ENCODE measurements around the gene C1orf56. TPM values are rescaled to one million over a fixed set of nuclear protein-coding genes. Genes with fewer than 3 reads are reported as not detected.
A peak's percentile ranks its signal among the peaks of the same experiment; 100 is the strongest.

C1orf56 gene
- total RNA-seq, 1 donor = 5.4 TPM

DNA sequence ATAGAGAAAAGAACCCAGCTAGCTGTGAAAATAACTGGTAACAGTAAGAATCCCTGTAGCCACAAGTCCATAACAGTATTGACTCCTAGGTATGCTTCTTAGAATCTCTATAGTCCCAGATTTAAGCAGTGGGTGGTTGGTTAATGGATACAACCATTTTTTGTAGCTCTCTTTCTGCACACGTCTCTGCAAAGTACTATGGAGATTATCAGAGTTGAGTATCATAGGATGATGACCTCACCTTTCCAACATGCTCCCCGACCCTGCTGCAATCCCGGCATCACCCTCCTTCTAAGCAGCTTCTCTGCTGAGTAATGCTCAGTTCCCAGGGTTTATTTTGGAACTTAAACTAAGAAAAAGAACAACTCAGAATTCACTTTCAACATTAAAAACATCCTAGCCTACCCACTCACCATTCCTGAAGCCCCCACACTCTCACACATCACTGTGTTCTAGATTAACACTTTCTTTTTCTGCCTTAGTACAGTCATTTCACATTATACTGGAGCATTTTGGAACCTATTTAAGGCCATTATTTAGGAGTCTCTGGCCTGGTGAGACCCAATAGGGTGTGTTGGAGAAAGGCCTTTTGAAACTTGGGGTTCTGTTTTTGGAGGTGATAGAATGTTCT, 15.3 kb downstream of the C1orf56 start:
- peak overlapping the region; percentile 18 for H3K4me3 ChIP-seq (ENCODE audit: insufficient read depth, low read length)
- TF ChIP-seq, protein P1, sequence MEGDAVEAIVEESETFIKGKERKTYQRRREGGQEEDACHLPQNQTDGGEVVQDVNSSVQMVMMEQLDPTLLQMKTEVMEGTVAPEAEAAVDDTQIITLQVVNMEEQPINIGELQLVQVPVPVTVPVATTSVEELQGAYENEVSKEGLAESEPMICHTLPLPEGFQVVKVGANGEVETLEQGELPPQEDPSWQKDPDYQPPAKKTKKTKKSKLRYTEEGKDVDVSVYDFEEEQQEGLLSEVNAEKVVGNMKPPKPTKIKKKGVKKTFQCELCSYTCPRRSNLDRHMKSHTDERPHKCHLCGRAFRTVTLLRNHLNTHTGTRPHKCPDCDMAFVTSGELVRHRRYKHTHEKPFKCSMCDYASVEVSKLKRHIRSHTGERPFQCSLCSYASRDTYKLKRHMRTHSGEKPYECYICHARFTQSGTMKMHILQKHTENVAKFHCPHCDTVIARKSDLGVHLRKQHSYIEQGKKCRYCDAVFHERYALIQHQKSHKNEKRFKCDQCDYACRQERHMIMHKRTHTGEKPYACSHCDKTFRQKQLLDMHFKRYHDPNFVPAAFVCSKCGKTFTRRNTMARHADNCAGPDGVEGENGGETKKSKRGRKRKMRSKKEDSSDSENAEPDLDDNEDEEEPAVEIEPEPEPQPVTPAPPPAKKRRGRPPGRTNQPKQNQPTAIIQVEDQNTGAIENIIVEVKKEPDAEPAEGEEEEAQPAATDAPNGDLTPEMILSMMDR (IDR thresholded peaks at IDR 0.05; ENCODE audit: extremely low read depth, low read depth, low read length) = no peak
- no peaks in the 10 kb centered on the region for H3K27me3 ChIP-seq (ENCODE audit: insufficient read depth, low read length)
- H3K36me3 ChIP-seq (ENCODE audit: insufficient read depth, low read length) = peaks cover 8% of the 10 kb centered on the region
- H4K20me1 ChIP-seq (ENCODE audit: insufficient read depth, low read length) = peaks cover 8% of the 10 kb centered on the region
- H3K9me3 ChIP-seq (ENCODE audit: low read depth, low read length) = no peaks in the 10 kb centered on the region
- H3K27ac ChIP-seq (ENCODE audit: low read depth, low read length) = peak overlapping the region; percentile 94
- H2AFZ ChIP-seq (ENCODE audit: low read length) = peak overlapping the region; percentile 69
- peaks cover 18% of the 10 kb centered on the region for H3K4me1 ChIP-seq (ENCODE audit: insufficient read depth, low read length)
- peak; percentile 96 for DNase-seq (ENCODE audit: insufficient read length, low spot score, missing footprints)
- peak overlapping the region; percentile 73 for H3K4me2 ChIP-seq (ENCODE audit: insufficient read depth, low read length)
- H3K79me2 ChIP-seq (ENCODE audit: insufficient read depth, low read length) = peaks cover 82% of the 10 kb centered on the region

DNA sequence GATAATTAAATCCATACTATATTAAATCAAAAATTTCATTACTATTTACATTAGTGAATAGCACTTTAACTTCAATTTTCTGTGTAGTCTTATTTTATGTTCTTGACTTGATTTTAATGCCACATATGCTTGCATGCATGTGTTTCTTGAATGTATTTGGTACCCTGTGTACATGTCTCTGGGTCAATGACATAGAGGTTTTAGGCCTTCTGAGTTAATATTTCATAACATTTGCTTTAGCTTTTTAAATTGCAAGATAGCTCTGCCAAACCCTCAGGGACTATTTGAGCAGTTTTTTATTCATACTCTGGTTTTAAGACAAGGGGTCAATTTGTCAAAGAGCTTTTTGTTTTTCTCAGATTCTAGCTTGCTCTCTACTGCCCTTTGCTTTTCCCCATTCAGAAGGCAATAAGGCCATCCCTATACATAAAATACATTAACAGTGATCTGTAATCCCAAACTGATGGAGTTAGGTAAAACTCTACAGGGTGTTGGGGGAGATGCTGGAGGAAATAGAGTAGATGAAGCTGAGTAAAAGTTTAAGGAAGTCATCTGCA, 17.6 kb downstream of the C1orf56 start:
- no peak overlapping the region for H3K4me3 ChIP-seq (ENCODE audit: insufficient read depth, low read length)
- TF ChIP-seq, protein P1 (IDR thresholded peaks at IDR 0.05; ENCODE audit: extremely low read depth, low read depth, low read length) = no peak
- H3K4me2 ChIP-seq (ENCODE audit: insufficient read depth, low read length) = no peak overlapping the region
- H3K27me3 ChIP-seq (ENCODE audit: insufficient read depth, low read length) = no peaks in the 10 kb centered on the region
- no peak overlapping the region for H2AFZ ChIP-seq (ENCODE audit: low read length)
- peaks cover 59% of the 10 kb centered on the region for H3K79me2 ChIP-seq (ENCODE audit: insufficient read depth, low read length)
- no peaks in the 10 kb centered on the region for H4K20me1 ChIP-seq (ENCODE audit: insufficient read depth, low read length)
- no peaks in the 10 kb centered on the region for H3K9me3 ChIP-seq (ENCODE audit: low read depth, low read length)
- no peak overlapping the region for H3K27ac ChIP-seq (ENCODE audit: low read depth, low read length)
- H3K4me1 ChIP-seq (ENCODE audit: insufficient read depth, low read length) = peaks cover 12% of the 10 kb centered on the region
- no peak for DNase-seq (ENCODE audit: insufficient read length, low spot score, missing footprints)
- H3K36me3 ChIP-seq (ENCODE audit: insufficient read depth, low read length) = peaks cover 13% of the 10 kb centered on the region

DNA sequence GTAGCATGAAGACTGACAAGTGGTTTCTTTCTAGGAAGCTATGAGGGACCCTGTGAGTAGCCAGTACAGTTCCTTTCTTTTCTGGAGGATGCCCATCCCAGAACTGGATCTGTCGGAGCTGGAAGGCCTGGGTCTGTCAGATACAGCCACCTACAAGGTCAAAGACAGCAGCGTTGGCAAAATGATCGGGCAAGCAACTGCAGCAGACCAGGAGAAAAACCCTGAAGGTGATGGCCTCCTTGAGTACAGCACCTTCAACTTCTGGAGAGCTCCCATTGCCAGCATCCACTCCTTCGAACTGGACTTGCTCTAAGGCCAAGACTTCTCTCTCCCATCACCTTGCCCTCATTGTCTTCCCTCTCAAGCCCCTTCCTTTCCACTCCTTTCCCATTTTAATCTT, 19.6 kb downstream of the C1orf56 start:
- Histone ChIP-seq H3K4me3 (ENCODE audit: insufficient read depth, low read length) (no peak overlapping the region), H3K27me3 (ENCODE audit: insufficient read depth, low read length) (no peaks in the 10 kb centered on the region), H3K4me2 (ENCODE audit: insufficient read depth, low read length) (no peak overlapping the region), H2AFZ (ENCODE audit: low read length) (no peak overlapping the region), H3K36me3 (ENCODE audit: insufficient read depth, low read length) (peaks cover 13% of the 10 kb centered on the region), H3K27ac (ENCODE audit: low read depth, low read length) (no peak overlapping the region), H3K79me2 (ENCODE audit: insufficient read depth, low read length) (peaks cover 45% of the 10 kb centered on the region), H4K20me1 (ENCODE audit: insufficient read depth, low read length) (no peaks in the 10 kb centered on the region), H3K4me1 (ENCODE audit: insufficient read depth, low read length) (peaks cover 18% of the 10 kb centered on the region), H3K9me3 (ENCODE audit: low read depth, low read length) (no peaks in the 10 kb centered on the region)
- TF ChIP-seq, protein P1 (IDR thresholded peaks at IDR 0.05; ENCODE audit: extremely low read depth, low read depth, low read length) = no peak
- DNase-seq (ENCODE audit: insufficient read length, low spot score, missing footprints) = no peak

DNA sequence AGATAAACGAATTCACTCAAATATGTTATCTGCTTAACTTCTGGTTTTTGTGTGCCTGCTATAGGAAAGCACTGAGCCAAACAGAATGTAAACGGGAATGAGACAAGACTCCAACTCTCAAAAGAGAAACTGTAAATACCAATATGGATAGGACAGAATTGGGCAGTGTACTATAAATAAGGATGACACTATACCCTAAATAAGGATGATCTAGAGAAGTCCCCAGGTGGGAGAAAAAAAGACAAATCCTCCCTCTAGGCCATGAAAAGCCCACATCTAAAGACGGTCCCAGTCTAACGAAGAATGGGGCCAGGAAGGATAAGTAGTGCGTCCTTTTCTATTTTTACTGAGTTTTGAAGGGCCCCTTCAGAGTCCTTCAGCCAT, 21.5 kb downstream of the C1orf56 start:
- DNase-seq (ENCODE audit: insufficient read length, low spot score, missing footprints) = no peak
- Histone ChIP-seq H3K79me2 (ENCODE audit: insufficient read depth, low read length) (peaks cover 39% of the 10 kb centered on the region), H3K4me3 (ENCODE audit: insufficient read depth, low read length) (no peak overlapping the region), H4K20me1 (ENCODE audit: insufficient read depth, low read length) (no peaks in the 10 kb centered on the region), H3K4me2 (ENCODE audit: insufficient read depth, low read length) (no peak overlapping the region), H3K4me1 (ENCODE audit: insufficient read depth, low read length) (peaks cover 7% of the 10 kb centered on the region), H2AFZ (ENCODE audit: low read length) (no peak overlapping the region), H3K27me3 (ENCODE audit: insufficient read depth, low read length) (no peaks in the 10 kb centered on the region), H3K9me3 (ENCODE audit: low read depth, low read length) (no peaks in the 10 kb centered on the region), H3K27ac (ENCODE audit: low read depth, low read length) (peak overlapping the region; percentile 97), H3K36me3 (ENCODE audit: insufficient read depth, low read length) (peaks cover 13% of the 10 kb centered on the region)
- TF ChIP-seq, protein P1 (IDR thresholded peaks at IDR 0.05; ENCODE audit: extremely low read depth, low read depth, low read length) = no peak

Measured in osteoblast (primary cell).